ENCODE data around the gene PLA2G6. TPM values are rescaled to one million over a fixed set of nuclear protein-coding genes. Genes with fewer than 3 reads are reported as not detected.

PLA2G6 gene
- total and polyA plus RNA-seq, 2 of the 13 experiments (the other 11 are each of a cell fraction or from before 2014, with no cell fraction given) = 4.8 to 11.5 TPM

GRCh38 chr22:38177926-38178604, 3.6 kb downstream of the PLA2G6 start (continued):
- TF ChIP-seq GLMP (CRISPR knock-in tag; IDR thresholded peaks at IDR 0.05; ENCODE audit: borderline replicate concordance) = no peak
- TF ChIP-seq KAT8 (CRISPR knock-in tag; IDR thresholded peaks at IDR 0.05) = peak; percentile 75; the same call in 1 of the 2 replicates
- peak; percentile 81; the same call in 1 of the 2 replicates for TF ChIP-seq TFAP4 (IDR thresholded peaks at IDR 0.05; ENCODE audit: borderline replicate concordance, low read depth)
- no peak for TF ChIP-seq ARID3A (IDR thresholded peaks at IDR 0.05; ENCODE audit: low read depth, low read length)
- TF ChIP-seq ZNF530 (CRISPR knock-in tag; IDR thresholded peaks at IDR 0.05; ENCODE audit: low read depth) = no peak
- peak; percentile 57; the same call in 1 of the 2 replicates for TF ChIP-seq ZNF232 (CRISPR knock-in tag; IDR thresholded peaks at IDR 0.05; ENCODE audit: borderline replicate concordance)
- no peak for TF ChIP-seq NR3C1 (CRISPR knock-in tag; IDR thresholded peaks at IDR 0.05)
- peak; percentile 68; the same call in 1 of the 2 replicates for TF ChIP-seq CBFB (CRISPR knock-in tag; IDR thresholded peaks at IDR 0.05)
- TF ChIP-seq ZNF337 (CRISPR knock-in tag; IDR thresholded peaks at IDR 0.05; ENCODE audit: borderline replicate concordance, low read depth) = peak; percentile 67; the same call in 1 of the 2 replicates
- TF ChIP-seq ZNF362 (CRISPR knock-in tag; IDR thresholded peaks at IDR 0.05; ENCODE audit: borderline replicate concordance) = no peak; the same call in 1 of the 2 replicates
- TF ChIP-seq ZNF17 (CRISPR knock-in tag; IDR thresholded peaks at IDR 0.05) = no peak
- TF ChIP-seq RBM22 (optimal IDR thresholded peaks at IDR 0.05; ENCODE audit: low read length) = no peak
- TF ChIP-seq SRSF9 (IDR thresholded peaks at IDR 0.05; ENCODE audit: borderline replicate concordance, insufficient read depth, low read depth, low read length, poor library complexity, severe bottlenecking) = no peak
- peak; percentile 54 for TF ChIP-seq MED8 (CRISPR knock-in tag; IDR thresholded peaks at IDR 0.05; ENCODE audit: insufficient replicate concordance)
- peak; percentile 44; the same call in 1 of the 2 replicates for TF ChIP-seq UBTF (CRISPR knock-in tag; IDR thresholded peaks at IDR 0.05)
- TF ChIP-seq ZNF780A (CRISPR knock-in tag; IDR thresholded peaks at IDR 0.05) = no peak
- peak; percentile 20; the same call in 1 of the 2 replicates for TF ChIP-seq FOXC1 (CRISPR knock-in tag; IDR thresholded peaks at IDR 0.05; ENCODE audit: borderline replicate concordance)
- peak; percentile 82 for TF ChIP-seq ZBTB34 (CRISPR knock-in tag; IDR thresholded peaks at IDR 0.05)
- no peak for TF ChIP-seq ZSCAN30 (CRISPR knock-in tag; IDR thresholded peaks at IDR 0.05)
- no peak for TF ChIP-seq CENPX (CRISPR knock-in tag; IDR thresholded peaks at IDR 0.05)
